CD4-positive, alpha-beta T cell treated with Interleukin-15 for 1 hour (primary cell): ENCODE measurements around the gene INSYN2B.
"Not testable (repeated sequence)": the region's sequence is repeated elsewhere in the genome, so short reads cannot be mapped to it uniquely, and the experiment has no call there.

ENCODE experiments used
- DNase-seq: peaks from one replicate; pipeline ENCODE4 v3.0.0-alpha.2; 2020

The INSYN2B gene

GRCh38 chr5:169970911-169971765 is 9.2 kb downstream of the INSYN2B start:
- no peak for DNase-seq

GRCh38 chr5:169970339-169970738 is 10.0 kb downstream of the INSYN2B start:
- DNase-seq = no peak

GRCh38 chr5:169964246-169964645 is 16.0 kb downstream of the INSYN2B start:
- DNase-seq = no peak

- DNase-seq = no peak
These were observed 19.6 kb downstream of the INSYN2B start for GRCh38 chr5:169960659-169961058.

GRCh38 chr5:169958278-169958677 is 22.0 kb downstream of the INSYN2B start:
- DNase-seq = no peak

- DNase-seq = no peak
These were observed 23.5 kb downstream of the INSYN2B start for GRCh38 chr5:169956756-169957155.

GRCh38 chr5:169956126-169956525 is 24.2 kb downstream of the INSYN2B start:
- no peak for DNase-seq

- DNase-seq = no peak
These were observed 25.5 kb downstream of the INSYN2B start for GRCh38 chr5:169954786-169955185.

- DNase-seq = not testable (repeated sequence)
These were observed 27.1 kb downstream of the INSYN2B start for GRCh38 chr5:169953196-169953595.

GRCh38 chr5:169950333-169950732 is 30.0 kb downstream of the INSYN2B start:
- no peak for DNase-seq

GRCh38 chr5:169946743-169947295 is 33.5 kb downstream of the INSYN2B start:
- no peak for DNase-seq

- no peak for DNase-seq
These were observed 34.4 kb downstream of the INSYN2B start for GRCh38 chr5:169945831-169946261.

GRCh38 chr5:169944922-169945680 is 35.2 kb downstream of the INSYN2B start:
- no peak for DNase-seq

- no peak for DNase-seq
These were observed 36.2 kb downstream of the INSYN2B start for GRCh38 chr5:169944115-169944514.

GRCh38 chr5:169943026-169943425 is 37.3 kb downstream of the INSYN2B start:
- no peak for DNase-seq

- DNase-seq = no peak
These were observed 38.1 kb downstream of the INSYN2B start for GRCh38 chr5:169942181-169942580.

- no peak for DNase-seq
These were observed 38.8 kb downstream of the INSYN2B start for GRCh38 chr5:169941542-169941941.

- DNase-seq = no peak
These were observed 40.6 kb downstream of the INSYN2B start for GRCh38 chr5:169939731-169940130.

- no peak for DNase-seq
These were observed 41.9 kb downstream of the INSYN2B start for GRCh38 chr5:169938439-169938838.

GRCh38 chr5:169935762-169936161 is 44.5 kb downstream of the INSYN2B start:
- DNase-seq = no peak

GRCh38 chr5:169934990-169935389 is 45.3 kb downstream of the INSYN2B start:
- no peak for DNase-seq

- no peak for DNase-seq
These were observed 46.7 kb downstream of the INSYN2B start for GRCh38 chr5:169933616-169934015.

- no peak for DNase-seq
These were observed 47.2 kb downstream of the INSYN2B start for GRCh38 chr5:169933127-169933526.

GRCh38 chr5:169923988-169924387 is 56.3 kb downstream of the INSYN2B start:
- no peak for DNase-seq
